GM21367 (cell line): ENCODE results near the gene OR4A16.

Experiments used
- ATAC-seq: cut with Tn5 transposase; IDR thresholded peaks from one replicate; pipeline ENCODE4 v1.9.1; 2021; ENCODE audit not compliant: unreplicated experiment

OR4A16 gene

GRCh38 chr11:55342901-55343300 is at the start of gene OR4A16:
Gene OR4A16, plus strand, starts transcription at chr11:55343201. Its CDS starts 0 bp downstream, at chr11:55343201.
- ATAC-seq = no peak

- ATAC-seq = no peak
Measured at GRCh38 chr11:55324500-55324899, 18.5 kb upstream of the OR4A16 start.

GRCh38 chr11:55345306-55345705 is 2.3 kb downstream of the OR4A16 start:
- no peak for ATAC-seq

GRCh38 chr11:55349032-55349431 is 6.0 kb downstream of the OR4A16 start:
- ATAC-seq = no peak

- no peak for ATAC-seq
Measured at GRCh38 chr11:55357560-55358184, 14.7 kb downstream of the OR4A16 start.

GRCh38 chr11:55367674-55368073 is 24.7 kb downstream of the OR4A16 start, which contains the start of gene OR4A15:
Gene OR4A15, plus strand, starts transcription at chr11:55367974. Its CDS starts 0 bp downstream, at chr11:55367974.
- no peak for ATAC-seq
